ENCODE measurements around the gene AAK1.

Gene AAK1

DNA sequence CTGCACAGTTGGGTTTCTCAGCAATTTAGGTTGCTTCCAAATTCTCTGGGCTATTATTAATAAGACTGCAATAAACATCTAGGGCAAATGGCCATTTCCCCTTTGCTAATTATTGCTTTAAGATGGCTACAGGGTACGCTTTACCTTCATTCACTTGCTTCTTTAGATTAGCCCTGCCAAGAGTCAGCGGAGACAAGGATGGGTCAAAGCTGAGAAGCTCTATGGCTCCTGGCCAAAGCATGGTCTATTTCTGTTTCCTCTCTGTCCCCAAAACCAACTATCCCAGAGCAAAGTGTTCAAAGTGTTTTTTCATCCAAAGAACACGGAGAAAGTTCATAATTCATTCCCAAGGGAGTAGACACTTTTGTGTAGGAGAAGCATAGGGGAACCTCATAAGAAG, 131.1 kb downstream of the AAK1 start:
- TF ChIP-seq, protein P1, sequence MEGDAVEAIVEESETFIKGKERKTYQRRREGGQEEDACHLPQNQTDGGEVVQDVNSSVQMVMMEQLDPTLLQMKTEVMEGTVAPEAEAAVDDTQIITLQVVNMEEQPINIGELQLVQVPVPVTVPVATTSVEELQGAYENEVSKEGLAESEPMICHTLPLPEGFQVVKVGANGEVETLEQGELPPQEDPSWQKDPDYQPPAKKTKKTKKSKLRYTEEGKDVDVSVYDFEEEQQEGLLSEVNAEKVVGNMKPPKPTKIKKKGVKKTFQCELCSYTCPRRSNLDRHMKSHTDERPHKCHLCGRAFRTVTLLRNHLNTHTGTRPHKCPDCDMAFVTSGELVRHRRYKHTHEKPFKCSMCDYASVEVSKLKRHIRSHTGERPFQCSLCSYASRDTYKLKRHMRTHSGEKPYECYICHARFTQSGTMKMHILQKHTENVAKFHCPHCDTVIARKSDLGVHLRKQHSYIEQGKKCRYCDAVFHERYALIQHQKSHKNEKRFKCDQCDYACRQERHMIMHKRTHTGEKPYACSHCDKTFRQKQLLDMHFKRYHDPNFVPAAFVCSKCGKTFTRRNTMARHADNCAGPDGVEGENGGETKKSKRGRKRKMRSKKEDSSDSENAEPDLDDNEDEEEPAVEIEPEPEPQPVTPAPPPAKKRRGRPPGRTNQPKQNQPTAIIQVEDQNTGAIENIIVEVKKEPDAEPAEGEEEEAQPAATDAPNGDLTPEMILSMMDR (conservative IDR thresholded peaks at IDR 0.05): no peak
- no peak overlapping the region for H3K27ac ChIP-seq

GRCh38 chr2:69510204-69510603, 133.3 kb downstream of the AAK1 start:
- H3K27ac ChIP-seq: no peak overlapping the region
- TF ChIP-seq, protein P1 (conservative IDR thresholded peaks at IDR 0.05): no peak

DNA sequence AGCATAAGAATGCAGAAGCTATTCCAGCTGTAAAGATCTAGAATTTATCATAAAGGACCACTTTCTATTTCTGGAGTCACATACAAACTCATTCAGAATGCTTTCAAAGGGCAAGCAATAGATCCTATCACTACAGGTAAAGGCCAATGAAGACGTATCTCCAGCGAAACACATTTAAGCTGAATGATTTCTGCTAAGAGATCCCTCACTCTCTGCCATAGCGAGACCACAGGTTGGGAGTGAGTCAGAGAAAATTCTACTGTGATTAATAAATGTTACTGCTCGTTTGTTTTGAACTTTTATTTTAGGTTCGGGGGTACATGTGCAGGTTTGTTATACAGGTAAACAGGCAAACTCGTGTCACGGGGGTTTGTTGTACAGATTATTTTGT, 133.8 kb downstream of the AAK1 start:
- peak overlapping the region; percentile 22; the same call in 1 of the 2 replicates for H3K27ac ChIP-seq
- TF ChIP-seq, protein P1 (conservative IDR thresholded peaks at IDR 0.05): no peak

- H3K27ac ChIP-seq: peak overlapping the region; percentile 22
- TF ChIP-seq, protein P1 (conservative IDR thresholded peaks at IDR 0.05): no peak
Observed at GRCh38 chr2:69509011-69509749, 134.4 kb downstream of the AAK1 start.

GRCh38 chr2:69505710-69506109, 137.8 kb downstream of the AAK1 start:
- no peak overlapping the region for H3K27ac ChIP-seq
- TF ChIP-seq, protein P1 (conservative IDR thresholded peaks at IDR 0.05): no peak

- no peak overlapping the region for H3K27ac ChIP-seq
- TF ChIP-seq, protein P1 (conservative IDR thresholded peaks at IDR 0.05): no peak
Observed at GRCh38 chr2:69501301-69501700, 142.2 kb downstream of the AAK1 start.

DNA sequence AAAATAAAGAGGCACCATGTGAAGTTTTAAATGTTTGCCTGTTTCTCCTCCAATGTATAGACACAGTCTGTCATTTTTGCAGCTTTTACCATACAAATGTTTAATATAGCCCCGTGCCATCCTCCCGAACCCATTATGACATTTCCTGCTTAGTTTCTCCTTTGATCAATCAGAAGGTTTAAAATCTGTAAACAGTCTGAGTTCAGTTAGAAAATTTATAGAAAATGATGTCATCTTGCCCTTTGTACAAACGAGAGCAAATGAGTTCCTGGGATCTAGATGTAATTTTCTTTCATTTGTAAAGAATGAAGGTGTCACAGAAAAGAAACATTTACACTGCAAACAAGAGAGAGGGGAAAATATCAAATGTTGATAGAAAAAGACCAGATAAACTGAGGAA, 143.6 kb downstream of the AAK1 start:
- TF ChIP-seq, protein P1 (conservative IDR thresholded peaks at IDR 0.05): no peak
- H3K27ac ChIP-seq: no peak overlapping the region

Data from VCaP (cell line).